Caki2 (cell line): ENCODE measurements around the gene RCSD1. TPM values are rescaled to one million over a fixed set of nuclear protein-coding genes. Genes with fewer than 3 reads are reported as not detected.

Experiments
- DNase-seq: peaks from one replicate; pipeline ENCODE4 v3.0.0-alpha.2; 2015; ENCODE audit warnings: low read depth
- in situ Hi-C: cut with HindIII; loops from 2 replicates; pipeline ENCODE4 v1.10.0; 2016; ENCODE audit warnings: low sequenced_read_pairs, low pct_unique_long_range_greater_than_20kb, mixed read lengths
- total RNA-seq: library from RNA; depleted of rRNA; stranded (reverse); fragments of >200 nt; shearing (Covaris generic); gene quantifications from 2 replicates; pipeline ENCODE4 v1.2.3, GENCODE V29; 2014; ENCODE audit warnings: low replicate concordance

The RCSD1 gene
- total RNA-seq, 1 experiment from 2014 or later, result not detected

DNA sequence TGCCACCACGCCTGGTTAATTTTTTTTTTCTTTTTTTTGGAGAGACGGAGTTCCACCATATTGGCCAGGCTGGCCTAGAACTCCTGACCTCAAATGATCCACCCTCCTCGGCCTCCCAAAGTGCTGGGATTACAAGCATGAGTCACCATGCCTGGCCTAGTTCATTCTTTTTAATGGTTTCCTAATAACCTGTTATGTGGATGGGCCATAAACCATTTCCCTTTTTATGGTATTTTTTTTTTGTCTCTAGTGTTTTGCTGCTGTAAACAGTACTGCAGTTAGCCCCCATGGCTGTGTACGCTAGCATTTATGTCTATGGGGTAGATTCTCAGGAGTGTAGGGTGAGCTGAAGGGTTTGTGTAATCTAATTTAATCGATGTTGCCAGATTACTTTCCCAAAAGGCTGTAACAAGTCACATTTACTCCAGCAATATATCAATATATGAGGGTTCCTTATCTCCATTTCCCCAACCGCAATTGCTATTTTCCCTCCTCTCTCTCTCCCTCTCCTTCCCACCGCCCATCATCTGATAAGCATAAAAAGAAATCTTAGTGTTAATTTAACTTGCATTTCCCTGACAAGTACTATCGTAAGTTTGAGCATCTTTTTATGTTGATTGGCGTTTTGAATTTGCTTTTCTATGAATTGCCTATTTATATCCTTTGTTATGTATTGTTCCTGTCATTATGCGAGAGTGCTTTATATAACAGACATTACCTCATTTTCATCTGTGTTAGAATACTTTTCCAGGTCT, 28.7 kb downstream of the RCSD1 start:
- in situ Hi-C loops, result no loop called here
- no peak for DNase-seq

DNA sequence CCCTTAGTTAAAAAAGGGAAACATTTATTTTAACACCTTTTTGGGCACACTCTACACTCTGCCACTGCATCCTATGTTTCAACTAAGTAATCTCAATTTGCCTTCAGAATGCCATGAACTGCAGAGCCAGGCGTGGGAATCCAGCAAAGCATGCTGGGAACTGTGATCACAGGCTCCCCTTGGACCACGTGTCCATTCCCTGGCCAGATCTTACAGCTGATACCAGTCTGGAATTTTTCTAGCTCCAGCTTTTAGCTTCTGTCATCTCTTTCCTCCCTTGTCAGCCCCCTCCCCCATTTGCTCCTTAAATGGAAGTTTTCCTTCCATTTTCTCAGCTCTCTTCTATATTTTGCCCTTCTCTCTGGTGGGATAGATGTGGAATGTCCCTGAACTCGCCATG, 29.4 kb downstream of the RCSD1 start:
- in situ Hi-C loops, result no loop called here
- DNase-seq, result no peak

- in situ Hi-C loops, result no loop called here
- DNase-seq, result no peak
Observed at GRCh38 chr1:167659881-167660280, 29.8 kb downstream of the RCSD1 start.

DNA sequence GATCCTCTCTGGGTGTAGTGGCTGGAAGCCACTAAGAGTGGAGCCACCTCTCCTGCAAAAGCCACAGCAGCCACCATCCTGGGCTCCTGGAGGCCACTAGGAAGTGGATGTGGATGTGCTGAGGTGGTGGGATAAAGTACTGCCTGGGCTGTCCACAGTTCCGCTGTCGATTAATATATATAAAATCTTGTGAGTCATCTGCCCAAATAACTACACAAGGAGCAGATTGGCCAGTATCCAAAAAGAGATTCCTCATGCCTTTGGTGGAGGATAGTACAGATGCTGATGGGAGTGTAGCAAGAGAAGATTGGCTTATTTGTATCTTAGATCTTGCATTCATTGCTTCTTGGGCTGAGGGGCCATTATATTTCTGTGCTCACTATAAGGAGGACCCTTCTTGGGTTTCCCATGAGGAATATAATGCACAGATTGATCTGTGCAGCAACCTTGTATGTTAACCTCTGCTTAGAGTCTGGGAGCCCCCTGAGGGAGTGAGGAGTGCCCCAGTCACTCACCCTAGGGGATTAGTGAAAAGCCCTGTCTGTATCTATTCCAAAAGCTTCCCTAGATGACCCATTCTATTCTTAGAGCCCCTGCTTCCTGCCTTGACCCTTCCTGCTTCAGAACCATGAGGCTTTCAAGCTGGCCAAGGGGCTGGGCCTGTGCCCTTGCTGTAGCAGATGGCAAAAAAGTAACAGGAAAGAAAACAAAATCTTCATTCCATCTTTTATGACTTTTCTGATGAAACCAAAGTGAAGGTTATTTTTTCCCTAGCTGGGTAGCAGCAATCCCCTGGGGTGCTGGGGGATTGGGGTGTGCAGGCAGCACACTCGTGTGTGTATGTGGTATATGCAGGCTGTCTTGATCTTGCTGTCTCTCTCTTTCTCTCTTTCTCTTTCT, 31.7 kb downstream of the RCSD1 start:
- in situ Hi-C loops, result no loop called here
- peak; percentile 21 for DNase-seq

- DNase-seq, result peak; percentile 41
- in situ Hi-C loops, result no loop called here
Observed at GRCh38 chr1:167663002-167663772, 33.2 kb downstream of the RCSD1 start.

DNA sequence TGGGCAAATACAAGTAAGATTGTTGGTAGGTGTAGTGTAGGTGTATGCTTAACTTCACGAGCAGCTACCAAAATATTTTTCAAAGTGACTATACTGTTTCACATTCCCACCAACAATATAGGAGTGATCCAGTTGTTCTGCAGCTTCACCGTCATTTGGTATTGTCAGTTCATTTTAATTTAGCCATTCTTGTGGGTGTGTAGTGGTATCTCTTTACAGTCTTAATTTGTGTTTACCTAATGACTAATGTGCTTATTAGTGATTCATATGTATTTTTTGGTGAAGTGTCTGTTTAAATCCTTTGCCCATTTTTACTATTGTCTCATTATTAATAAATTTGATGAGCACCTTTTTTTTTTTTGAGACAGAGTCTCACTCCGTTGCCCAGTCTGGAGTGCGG, 35.4 kb downstream of the RCSD1 start:
- DNase-seq, result no peak
- in situ Hi-C loops, result no loop called here

GRCh38 chr1:167666416-167666815, 36.4 kb downstream of the RCSD1 start:
- in situ Hi-C loops, result no loop called here
- DNase-seq, result no peak

DNA sequence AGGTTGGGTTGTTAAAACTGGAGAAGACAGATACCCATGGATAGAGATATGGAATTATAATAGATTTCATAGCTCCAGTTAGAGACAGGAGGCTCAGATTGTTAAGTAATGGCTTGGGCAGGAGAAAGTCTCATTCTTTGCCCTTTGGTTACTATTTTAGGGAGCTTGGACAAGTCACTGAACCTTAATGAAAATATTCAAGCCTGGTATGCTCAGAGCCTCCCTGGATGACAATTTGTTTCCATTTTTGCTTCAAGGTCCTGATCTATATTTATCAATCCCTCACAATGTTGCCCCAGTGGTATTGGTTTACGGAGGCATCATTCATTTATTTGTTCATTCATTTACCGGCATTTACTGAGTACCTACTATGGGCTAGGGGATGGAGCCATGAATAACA, 37.5 kb downstream of the RCSD1 start:
- DNase-seq, result no peak
- in situ Hi-C loops, result no loop called here

DNA sequence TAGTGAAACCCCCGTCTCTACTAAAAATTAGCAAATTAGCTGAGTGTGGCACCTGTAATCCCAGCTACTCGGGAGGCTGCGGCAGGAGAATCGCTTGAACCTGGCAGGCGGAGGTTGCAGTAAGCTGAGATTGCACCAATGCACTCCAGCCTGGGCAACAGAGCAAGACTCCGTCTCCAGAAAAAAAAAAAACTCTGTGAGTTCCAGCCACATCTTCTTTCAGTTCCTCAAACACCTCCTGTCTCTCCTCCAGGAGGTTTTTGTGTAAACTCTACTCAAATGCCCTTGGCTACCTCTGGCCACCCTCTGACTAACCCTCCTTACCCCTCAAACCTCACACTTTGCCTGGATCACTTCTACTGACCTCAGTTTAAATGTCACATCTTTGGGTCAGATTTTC, 38.1 kb downstream of the RCSD1 start:
- in situ Hi-C loops, result no loop called here
- DNase-seq, result no peak

- DNase-seq, result no peak
- in situ Hi-C loops, result no loop called here
Observed at GRCh38 chr1:167669209-167670124, 39.4 kb downstream of the RCSD1 start.

DNA sequence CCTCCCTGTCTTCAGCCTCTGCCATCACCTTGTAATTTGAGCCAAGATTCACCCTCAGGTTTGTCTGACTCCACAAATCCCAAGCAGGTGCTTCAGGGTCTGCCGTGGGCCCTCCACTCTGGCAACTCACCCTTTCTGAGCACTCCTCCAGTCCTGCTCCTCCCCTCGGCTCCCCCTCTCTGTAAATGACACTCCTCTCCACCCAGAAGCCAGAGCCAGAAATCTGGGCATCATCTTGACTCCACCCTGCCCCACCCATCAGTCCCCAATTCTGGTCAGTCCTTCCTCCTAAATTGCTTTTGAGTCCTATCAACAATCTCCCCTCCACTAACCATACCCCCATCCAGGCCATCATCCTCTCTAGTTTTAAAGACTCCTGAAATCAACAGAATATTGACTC, 40.5 kb downstream of the RCSD1 start:
- in situ Hi-C loops, result no loop called here
- DNase-seq, result no peak

- in situ Hi-C loops, result no loop called here
- DNase-seq, result no peak
Observed at GRCh38 chr1:167671727-167672511, 41.9 kb downstream of the RCSD1 start.

DNA sequence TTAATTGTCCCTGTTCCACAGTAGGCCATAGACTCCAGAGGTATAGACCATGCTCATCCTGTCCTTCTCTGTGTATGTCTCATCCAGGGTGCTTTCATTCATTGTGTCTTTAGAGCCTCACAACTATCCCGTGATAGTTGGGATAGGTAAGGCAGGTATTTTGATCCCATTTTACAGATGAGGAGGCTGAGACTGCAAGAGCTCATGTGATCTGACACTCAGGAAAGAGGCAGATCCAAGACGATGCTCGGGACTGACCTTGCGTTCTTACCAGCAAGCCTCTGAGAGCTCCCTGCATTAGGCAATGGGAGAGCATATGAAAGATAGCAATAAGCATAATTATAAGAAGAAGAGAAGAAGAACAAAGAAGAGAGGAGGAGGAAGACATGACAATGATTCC, 42.8 kb downstream of the RCSD1 start:
- in situ Hi-C loops, result no loop called here

DNA sequence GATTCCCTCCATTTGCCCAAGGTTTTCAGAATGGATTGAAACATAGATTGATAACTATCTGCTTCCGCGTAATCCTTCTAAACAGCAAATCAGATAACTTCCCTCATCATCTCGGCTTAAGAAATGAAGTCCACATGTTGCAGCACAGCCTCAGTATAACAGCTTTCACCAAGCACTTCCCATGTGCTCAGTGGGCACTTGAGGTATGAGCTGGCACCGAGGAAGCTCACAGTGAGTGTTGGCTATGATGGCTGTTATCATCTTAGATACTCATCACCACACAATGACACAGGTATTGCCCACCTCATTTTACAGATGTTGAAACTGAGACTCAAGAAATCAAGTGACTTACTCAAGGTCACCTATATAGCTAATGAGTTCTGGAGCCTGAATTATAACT, 43.2 kb downstream of the RCSD1 start:
- no peak for DNase-seq
- in situ Hi-C loops, result no loop called here

More for the DNA sequence above, 42.8 kb downstream of the RCSD1 start:
- no peak for DNase-seq

GRCh38 chr1:167674156-167674555, 44.1 kb downstream of the RCSD1 start:
- DNase-seq, result no peak
- in situ Hi-C loops, result no loop called here

- in situ Hi-C loops, result no loop called here
Observed at GRCh38 chr1:167675440-167675839, 45.4 kb downstream of the RCSD1 start.

GRCh38 chr1:167676205-167676915, 46.3 kb downstream of the RCSD1 start:
- DNase-seq, result no peak
- in situ Hi-C loops, result no loop called here

More at GRCh38 chr1:167675440-167675839, 45.4 kb downstream of the RCSD1 start:
- no peak for DNase-seq
